ENCODE results near the gene SETD2.
"Not testable (repeated sequence)": the region's sequence is repeated elsewhere in the genome, so short reads cannot be mapped to it uniquely, and the experiment has no call there.

- TF ChIP-seq EP300, CTCF, POLR2AphosphoS5, POLR2A (IDR thresholded peaks at IDR 0.05): not testable (repeated sequence)
Observed at GRCh38 chr3:47031041-47031440, 132.9 kb downstream of the SETD2 start.

Measured in stomach (tissue), 4 donors.